Gastroesophageal sphincter (tissue), 4 donors: ENCODE measurements around the gene DNAH9. TPM values are rescaled to one million over a fixed set of nuclear protein-coding genes. Genes with fewer than 3 reads are reported as not detected.

Source experiments
- ATAC-seq: fragments of 150-250 bp; one replicate; pipeline ENCODE4 v1.9.1; 2016; ENCODE audit warnings: mild to moderate bottlenecking, moderate library complexity
- H3K27ac ChIP-seq, 4 donors: fragments of 200-600 bp; sonication (generic) in 3 of 4; 1 replicate in 3 of 4; 2 replicates in 1 of 4; pipeline ENCODE4 v1.5.1; 2016 to 2019
- H3K27me3 ChIP-seq: fragments of 200-600 bp; sonication (generic); one replicate; pipeline ENCODE4 v1.5.1; 2019
- H3K36me3 ChIP-seq, 2 donors: fragments of 200-600 bp; sonication (generic); one replicate each; pipeline ENCODE4 v1.5.1; 2019; ENCODE audit warnings: control low read depth in 1 of 2
- H3K4me1 ChIP-seq, 3 donors: fragments of 200-600 bp; sonication (generic); 1 replicate in 2 of 3; 2 replicates in 1 of 3; pipeline ENCODE4 v1.5.1; 2016 to 2019; ENCODE audit warnings: control low read depth in 2 of 3
- H3K4me3 ChIP-seq, 2 donors: fragments of 200-600 bp; sonication (generic); one replicate each; pipeline ENCODE4 v1.5.1; 2019; ENCODE audit warnings: mild to moderate bottlenecking in 1 of 2, moderate library complexity in 1 of 2
- H3K9me3 ChIP-seq, 3 donors: fragments of 200-600 bp; sonication (generic); one replicate each; pipeline ENCODE4 v1.5.1; 2017 to 2019; ENCODE audit warnings: control low read depth in 2 of 3
- EP300 ChIP-seq: sonication (generic); formaldehyde crosslinking; IDR thresholded peaks from one replicate; pipeline ENCODE4 v1.6.1; 2017; ENCODE audit warnings: antibody characterized with exemption, mild to moderate bottlenecking
- POLR2A ChIP-seq, 2 donors: fragments of 450-650 bp; IDR thresholded peaks; one replicate each; pipeline ENCODE4 v1.6.1; 2017; ENCODE audit warnings: antibody characterized with exemption in 2 of 2, mild to moderate bottlenecking in 2 of 2, moderate library complexity in 1 of 2
- POLR2AphosphoS5 ChIP-seq: sonication (generic); formaldehyde crosslinking; IDR thresholded peaks from one replicate; pipeline ENCODE4 v1.6.1; 2017; ENCODE audit warnings: antibody characterized with exemption
- WGBS, 2 donors: methylation state at CpG; one replicate each; pipeline ENCODE4 v1.1.5; 2018; ENCODE audit warnings: low coverage in 1 of 2; 5-methylcytosine and 5-hydroxymethylcytosine counted together
- total RNA-seq, 4 donors: library from RNA; depleted of rRNA; stranded (reverse); fragments of >200 nt; gene quantifications; one replicate each; pipeline ENCODE4 v1.1.0, GENCODE V29; 2016
- TF ChIP-seq, protein P1 (sequence below), 4 experiments: fragments of 200-600 bp in 2 of 4; fragments of 450-650 bp in 2 of 4; sonication (generic) in 1 of 4; IDR thresholded peaks; one replicate each; pipeline ENCODE4 v1.5.1; 2017 to 2019; ENCODE audit warnings: antibody characterized with exemption in 4 of 4, mild to moderate bottlenecking in 2 of 4, moderate library complexity in 2 of 4

DNAH9 gene
- total RNA-seq, 4 donors from 2014 or later, result 0.12 to 0.15 (median 0.13) TPM; not detected in 1

- Histone ChIP-seq H3K9me3 (no peaks in the 10 kb centered on the region), H3K27ac (peak overlapping the region; percentile 91 to 95 (median 92)), H3K4me1 (peaks cover 0 to 11% (median 0%) of the 10 kb centered on the region in 3 donors), H3K27me3 (no peaks in the 10 kb centered on the region), H3K4me3 (peak overlapping the region; percentile 83 to 99), H3K36me3 (peaks cover 0 to 11% of the 10 kb centered on the region in 2 donors)
- WGBS, 2 donors, result 0 to 3% methylated on average over 4 of the region's 14 CpGs
- no peak for TF ChIP-seq POLR2A (IDR thresholded peaks at IDR 0.05)
- TF ChIP-seq, protein P1, sequence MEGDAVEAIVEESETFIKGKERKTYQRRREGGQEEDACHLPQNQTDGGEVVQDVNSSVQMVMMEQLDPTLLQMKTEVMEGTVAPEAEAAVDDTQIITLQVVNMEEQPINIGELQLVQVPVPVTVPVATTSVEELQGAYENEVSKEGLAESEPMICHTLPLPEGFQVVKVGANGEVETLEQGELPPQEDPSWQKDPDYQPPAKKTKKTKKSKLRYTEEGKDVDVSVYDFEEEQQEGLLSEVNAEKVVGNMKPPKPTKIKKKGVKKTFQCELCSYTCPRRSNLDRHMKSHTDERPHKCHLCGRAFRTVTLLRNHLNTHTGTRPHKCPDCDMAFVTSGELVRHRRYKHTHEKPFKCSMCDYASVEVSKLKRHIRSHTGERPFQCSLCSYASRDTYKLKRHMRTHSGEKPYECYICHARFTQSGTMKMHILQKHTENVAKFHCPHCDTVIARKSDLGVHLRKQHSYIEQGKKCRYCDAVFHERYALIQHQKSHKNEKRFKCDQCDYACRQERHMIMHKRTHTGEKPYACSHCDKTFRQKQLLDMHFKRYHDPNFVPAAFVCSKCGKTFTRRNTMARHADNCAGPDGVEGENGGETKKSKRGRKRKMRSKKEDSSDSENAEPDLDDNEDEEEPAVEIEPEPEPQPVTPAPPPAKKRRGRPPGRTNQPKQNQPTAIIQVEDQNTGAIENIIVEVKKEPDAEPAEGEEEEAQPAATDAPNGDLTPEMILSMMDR (IDR thresholded peaks at IDR 0.05), result peak in 2 of 4 experiments; percentile 37
- ATAC-seq, result no peak
These were observed 398.5 kb downstream of the DNAH9 start for GRCh38 chr17:11996722-11997146.

DNA sequence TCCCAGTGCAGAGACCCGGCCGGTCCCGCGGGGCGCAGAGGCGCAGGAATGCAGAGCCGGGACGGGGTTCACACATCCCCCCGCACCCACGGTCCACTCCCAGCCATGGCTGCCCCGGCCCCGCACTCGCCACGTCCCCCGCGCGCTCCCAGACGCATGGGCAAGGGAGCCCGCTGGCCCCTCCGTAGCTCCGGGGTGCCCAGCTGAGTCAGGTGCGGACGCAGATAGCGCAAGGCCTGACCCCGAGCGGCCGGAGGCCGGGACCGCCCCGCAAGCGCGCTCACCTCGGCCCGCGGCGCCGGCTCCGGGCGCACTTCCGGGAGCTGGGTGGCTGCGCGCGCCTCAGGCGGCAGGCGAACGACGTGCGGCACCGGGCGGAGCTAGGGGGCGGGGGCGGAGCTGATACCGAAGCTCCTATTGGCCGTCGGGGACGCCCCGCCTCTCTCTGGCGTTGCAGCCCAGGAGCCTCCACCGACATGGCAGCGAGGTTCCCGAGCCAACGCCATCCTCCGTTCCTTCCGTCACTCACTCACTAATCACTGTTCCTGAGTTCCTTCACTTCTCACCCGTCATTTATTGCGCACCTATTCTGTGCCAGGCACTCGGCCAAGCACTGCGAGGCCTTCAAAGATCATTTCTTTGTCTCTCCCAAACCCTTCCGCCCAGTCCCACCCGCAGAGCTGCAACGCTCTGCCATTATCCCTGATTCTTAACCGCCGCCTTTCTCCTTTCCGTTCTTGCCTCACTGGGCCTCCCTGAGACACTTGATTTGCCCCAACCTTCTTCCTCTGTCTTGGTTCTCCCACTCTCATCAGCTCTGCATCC is 399.1 kb downstream of the DNAH9 start, which contains the start of gene ZNF18:
ZNF18 (minus strand) TSS at position 329 of the 825 bp plus-strand sequence. CDS start 4,646 bp downstream, outside the sequence.
- Histone ChIP-seq H3K4me3 (peak within 1 kb of the TSS; percentile 83 to 99), H3K9me3 (no peaks in the 10 kb centered on the region), H3K27me3 (no peaks in the 10 kb centered on the region), H3K4me1 (peaks cover 0 to 11% (median 0%) of the 10 kb centered on the region in 3 donors), H3K36me3 (peaks cover 0 to 4% of the 10 kb centered on the region in 2 donors), H3K27ac (peak within 1 kb of the TSS; percentile 91 to 95 (median 92))
- TF ChIP-seq POLR2AphosphoS5, result peak; percentile 91
- no peak for TF ChIP-seq EP300
- peak; percentile 99 for TF ChIP-seq POLR2A (IDR thresholded peaks at IDR 0.05)
- TF ChIP-seq, protein P1 (IDR thresholded peaks at IDR 0.05), result peak in 2 of 4 experiments; percentile 21 to 30
- 0 to 3% methylated on average over 12 to 14 of the region's 74 CpGs for WGBS, 2 donors
- peak; percentile 99 for ATAC-seq

- TF ChIP-seq, protein P1 (IDR thresholded peaks at IDR 0.05), result no peak
- no peak for TF ChIP-seq EP300
- TF ChIP-seq POLR2AphosphoS5, result no peak
- TF ChIP-seq POLR2A (IDR thresholded peaks at IDR 0.05), result no peak
- H3K4me3 ChIP-seq, result peak overlapping the region; percentile 83 to 99
- peak overlapping the region; percentile 64 to 94 (median 91) for H3K27ac ChIP-seq
- peaks cover 0 to 11% (median 0%) of the 10 kb centered on the region in 3 donors for H3K4me1 ChIP-seq
- no peaks in the 10 kb centered on the region for H3K36me3 ChIP-seq
- 29 to 63% methylated on average over 1 to 4 of the region's 4 CpGs for WGBS, 2 donors
- ATAC-seq, result no peak
- H3K9me3 ChIP-seq, result no peaks in the 10 kb centered on the region
- no peaks in the 10 kb centered on the region for H3K27me3 ChIP-seq
These were observed 399.6 kb downstream of the DNAH9 start for GRCh38 chr17:11997972-11998233.

DNA sequence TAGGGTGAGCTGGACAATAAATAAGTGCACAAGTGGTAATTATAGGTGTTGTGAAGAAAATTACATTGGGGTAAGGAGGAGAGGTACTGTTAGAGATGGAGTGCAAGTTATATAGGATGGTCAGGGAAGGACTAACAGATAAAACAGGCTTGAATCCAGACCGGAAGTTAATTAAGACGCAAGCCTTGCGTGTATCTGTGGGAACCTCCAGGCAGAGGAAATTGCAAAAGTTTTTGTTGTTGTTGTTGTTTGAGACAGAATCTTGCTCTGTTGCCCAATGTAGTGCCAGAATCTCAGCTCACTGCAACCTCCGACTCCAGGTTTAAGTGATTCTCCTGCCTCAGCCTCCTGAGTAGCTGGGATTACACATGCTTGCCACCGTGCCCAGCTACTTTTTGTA is 401.4 kb downstream of the DNAH9 start:
- TF ChIP-seq EP300 (no peak), POLR2A (IDR thresholded peaks at IDR 0.05) (no peak), POLR2AphosphoS5 (no peak)
- TF ChIP-seq, protein P1 (IDR thresholded peaks at IDR 0.05), result no peak

GRCh38 chr17:12007466-12007865 is 409.2 kb downstream of the DNAH9 start:
- 78% methylated on average over 5 of the region's 5 CpGs; no CpG with 5 or more reads in 1 of the 2 donors for WGBS, 2 donors
- Histone ChIP-seq H3K9me3 (no peaks in the 10 kb centered on the region), H3K27me3 (peaks cover 12% of the 10 kb centered on the region), H3K4me1 (no peaks in the 10 kb centered on the region), H3K36me3 (no peaks in the 10 kb centered on the region), H3K27ac (no peak overlapping the region), H3K4me3 (no peak overlapping the region)
- no peak for ATAC-seq
- TF ChIP-seq, protein P1 (IDR thresholded peaks at IDR 0.05), result no peak
- no peak for TF ChIP-seq POLR2A (IDR thresholded peaks at IDR 0.05)
- TF ChIP-seq EP300, result no peak
- no peak for TF ChIP-seq POLR2AphosphoS5

More for the DNA sequence above, 401.4 kb downstream of the DNAH9 start:
- no peaks in the 10 kb centered on the region for H3K36me3 ChIP-seq
- no peaks in the 10 kb centered on the region for H3K27me3 ChIP-seq
- ATAC-seq, result no peak
- 83 to 84% methylated on average over 3 to 4 of the region's 5 CpGs for WGBS, 2 donors
- H3K4me3 ChIP-seq, result no peak overlapping the region
- H3K9me3 ChIP-seq, result no peaks in the 10 kb centered on the region
- H3K27ac ChIP-seq, result no peak overlapping the region
- peaks cover 0 to 11% (median 0%) of the 10 kb centered on the region in 3 donors for H3K4me1 ChIP-seq
